Measurements from ENCODE around the gene FRS3.
A peak's percentile ranks its signal among the peaks of the same experiment; 100 is the strongest.

FRS3 gene

GRCh38 chr6:41740366-41741162, 39.1 kb downstream of the FRS3 start:
- no peak for DNase-seq

- no peak for DNase-seq
Measured at GRCh38 chr6:41739041-41739440, 40.7 kb downstream of the FRS3 start.

GRCh38 chr6:41737591-41738130, 42.0 kb downstream of the FRS3 start:
- DNase-seq: no peak

- DNase-seq: no peak
Measured at GRCh38 chr6:41736800-41737555, 42.7 kb downstream of the FRS3 start.

- DNase-seq: no peak
Measured at GRCh38 chr6:41736186-41736733, 43.4 kb downstream of the FRS3 start.

GRCh38 chr6:41735427-41736185, 44.1 kb downstream of the FRS3 start, which contains the start of gene TFEB:
Gene TFEB (minus strand): TSS chr6:41735608. CDS start chr6:41691213, 44,395 bp downstream.
- DNase-seq: peak; percentile 86

- DNase-seq: peak; percentile 31
Measured at GRCh38 chr6:41734666-41735426, 44.9 kb downstream of the FRS3 start.

- DNase-seq: peak; percentile 72
Measured at GRCh38 chr6:41733707-41734665, 45.7 kb downstream of the FRS3 start.

- no peak for DNase-seq
Measured at GRCh38 chr6:41733360-41733706, 46.4 kb downstream of the FRS3 start.

GRCh38 chr6:41732591-41733359, 46.9 kb downstream of the FRS3 start:
- DNase-seq: no peak

- DNase-seq: no peak
Measured at GRCh38 chr6:41732149-41732548, 47.6 kb downstream of the FRS3 start.

GRCh38 chr6:41731561-41732086, 48.1 kb downstream of the FRS3 start:
- DNase-seq: no peak

- no peak for DNase-seq
Measured at GRCh38 chr6:41730531-41731436, 48.9 kb downstream of the FRS3 start.

GRCh38 chr6:41729624-41730023, 50.1 kb downstream of the FRS3 start:
- DNase-seq: no peak

GRCh38 chr6:41728954-41729353, 50.7 kb downstream of the FRS3 start:
- DNase-seq: no peak

GRCh38 chr6:41728073-41728936, 51.4 kb downstream of the FRS3 start:
- DNase-seq: peak; percentile 90

- DNase-seq: no peak
Measured at GRCh38 chr6:41727705-41728072, 52.0 kb downstream of the FRS3 start.

GRCh38 chr6:41726876-41727275, 52.8 kb downstream of the FRS3 start:
- DNase-seq: no peak
